Germinal center (tissue), 1 donor: ENCODE results near the gene TRIM45.
"Not testable (repeated sequence)": the region's sequence is repeated elsewhere in the genome, so short reads cannot be mapped to it uniquely, and the experiment has no call there.

Source experiments
- DNase-seq: peaks from one replicate; pipeline ENCODE4 v3.0.0; 2012; ENCODE audit warnings: mixed read lengths, low spot score

Gene TRIM45

DNA sequence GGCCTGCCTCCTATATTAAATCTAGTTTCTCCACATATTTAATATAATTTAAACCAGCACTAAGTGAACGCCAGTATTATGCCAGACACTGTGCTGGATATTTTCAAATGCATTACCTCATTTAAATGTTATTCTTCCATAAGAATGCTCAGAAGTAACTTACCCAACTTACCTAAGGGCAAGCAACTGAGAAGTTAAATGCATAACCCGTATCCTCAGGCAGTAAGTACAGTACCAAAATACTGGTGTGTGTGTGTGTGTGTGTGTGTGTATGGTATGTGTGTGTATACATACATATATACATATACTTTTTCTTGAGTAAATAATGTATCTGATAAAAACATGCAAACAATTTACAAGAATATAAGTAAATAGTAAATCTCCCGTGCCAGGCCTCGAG, 9.0 kb upstream of the TRIM45 start:
- no peak for DNase-seq

- DNase-seq: peak; percentile 32
Observed at GRCh38 chr1:117128323-117129079, 7.0 kb upstream of the TRIM45 start.

GRCh38 chr1:117127795-117128194, 6.2 kb upstream of the TRIM45 start:
- no peak for DNase-seq

GRCh38 chr1:117124661-117125060, 3.1 kb upstream of the TRIM45 start:
- no peak for DNase-seq

GRCh38 chr1:117123274-117123673, 1.7 kb upstream of the TRIM45 start:
- DNase-seq: no peak

DNA sequence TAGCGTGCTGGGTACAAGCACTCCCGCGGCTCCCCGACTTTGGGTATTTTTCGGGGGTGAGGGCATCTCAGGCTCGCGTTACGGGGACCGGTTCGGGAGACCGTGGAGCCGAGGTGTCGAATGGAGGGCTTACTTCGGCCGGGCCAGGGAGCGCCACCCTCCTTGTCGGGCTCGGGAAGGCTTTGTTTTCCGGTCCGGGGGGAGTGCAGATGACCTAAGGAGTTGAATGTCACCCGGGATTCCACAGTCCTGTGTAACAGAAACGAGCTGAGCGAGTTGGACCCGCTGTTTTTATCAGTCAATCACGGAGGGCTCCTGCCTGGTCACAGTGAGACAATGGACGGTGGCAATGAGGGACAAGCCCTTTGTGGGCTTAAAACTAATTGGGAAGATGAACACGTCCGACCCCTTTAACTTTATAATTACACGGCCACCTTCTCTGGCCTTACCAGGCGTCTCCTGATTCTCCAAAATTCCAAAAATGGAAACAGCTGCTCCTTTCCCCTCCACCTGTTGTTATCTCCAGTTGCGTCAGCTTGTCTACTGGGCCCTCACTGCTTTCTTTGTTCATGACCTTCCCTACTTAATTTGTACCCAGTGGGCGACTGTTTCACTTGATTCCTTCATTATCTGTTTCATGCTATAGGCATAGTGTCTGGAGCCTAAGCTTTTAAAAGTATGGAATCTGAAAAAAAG, 929 bp upstream of the TRIM45 start:
- no peak for DNase-seq

DNA sequence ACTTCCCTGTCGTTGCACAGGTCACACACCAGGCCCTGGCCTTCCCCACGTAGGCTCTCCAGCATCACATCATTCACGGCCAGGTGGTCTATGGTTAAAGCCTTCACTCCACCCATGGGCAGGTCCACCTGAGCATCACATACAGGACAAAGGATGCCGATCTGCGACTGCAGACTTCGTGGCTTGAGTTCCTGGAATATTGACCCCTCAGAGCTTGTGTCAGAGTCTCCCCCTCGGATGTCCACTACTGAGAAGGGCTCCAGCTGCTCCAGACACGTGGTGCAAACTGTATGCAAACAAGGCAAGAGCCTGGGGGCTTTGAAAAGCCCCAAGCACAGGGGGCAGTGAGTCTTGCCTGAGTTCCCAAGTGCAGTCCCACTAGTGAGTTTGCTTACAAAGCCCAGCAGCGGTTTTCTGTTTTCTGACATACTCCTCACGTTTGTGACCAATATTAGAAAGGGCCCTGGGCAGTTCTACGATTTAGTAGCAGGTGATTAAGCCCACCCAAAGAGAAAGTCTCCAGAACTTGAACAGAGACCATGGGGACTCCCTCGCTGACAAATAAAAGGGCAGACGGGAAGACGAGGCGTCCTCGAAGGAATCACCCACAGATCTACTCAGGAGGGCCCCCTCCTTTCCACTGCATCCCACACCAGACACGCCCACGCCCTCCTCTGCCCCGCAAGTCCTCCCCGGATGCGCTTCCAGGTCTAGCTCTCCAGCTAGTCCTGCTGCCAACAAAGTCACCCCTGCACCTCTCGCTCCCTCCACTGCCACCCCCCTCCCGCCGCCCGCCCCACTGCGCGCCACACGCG, 568 bp downstream of the TRIM45 start:
- no peak for DNase-seq

DNA sequence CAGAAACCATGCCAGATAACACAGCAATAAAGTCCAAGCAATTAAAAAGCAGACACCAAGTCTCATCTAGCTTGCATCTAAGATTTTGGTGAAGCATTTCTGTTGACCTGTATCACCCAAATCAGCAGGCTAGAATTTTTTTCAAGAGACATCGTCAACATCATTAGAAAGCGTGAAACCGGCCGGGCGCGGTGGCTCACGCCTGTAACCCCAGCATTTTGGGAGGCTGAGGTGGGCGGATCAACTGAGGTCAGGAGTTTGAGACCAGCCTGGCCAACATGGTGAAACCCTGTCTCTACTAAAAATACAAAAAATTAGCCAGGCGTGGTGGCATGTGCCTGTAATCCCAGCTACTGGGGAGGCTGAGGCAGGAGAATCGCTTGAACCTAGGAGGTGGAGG, 2.4 kb downstream of the TRIM45 start:
- not testable (repeated sequence) for DNase-seq

GRCh38 chr1:117118137-117118536, 3.4 kb downstream of the TRIM45 start:
- no peak for DNase-seq

GRCh38 chr1:117117697-117118096, 3.9 kb downstream of the TRIM45 start:
- no peak for DNase-seq

DNA sequence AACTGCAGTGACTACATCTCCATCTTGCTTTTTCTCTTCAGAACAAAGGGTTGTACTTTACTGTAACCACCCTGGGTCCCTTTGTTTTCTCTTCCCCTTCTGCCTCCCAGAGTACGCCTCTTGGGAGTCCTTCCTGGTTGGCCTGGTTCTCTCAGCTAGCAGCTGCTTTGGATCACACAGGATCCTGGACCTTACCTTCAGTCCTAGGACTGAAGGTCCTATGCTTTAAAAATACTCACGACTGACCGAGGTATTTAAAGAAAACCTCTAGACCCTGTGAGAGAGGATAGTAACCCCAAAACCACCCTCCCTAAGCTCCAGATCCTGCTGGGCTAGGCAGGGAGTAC, 4.8 kb downstream of the TRIM45 start:
- no peak for DNase-seq

GRCh38 chr1:117116090-117116783, 5.3 kb downstream of the TRIM45 start:
- DNase-seq: no peak

GRCh38 chr1:117114877-117115276, 6.7 kb downstream of the TRIM45 start:
- no peak for DNase-seq

- no peak for DNase-seq
Observed at GRCh38 chr1:117113199-117113598, 8.3 kb downstream of the TRIM45 start.

GRCh38 chr1:117112047-117112717, 9.4 kb downstream of the TRIM45 start:
- DNase-seq: no peak

- DNase-seq: no peak
Observed at GRCh38 chr1:117110774-117111173, 10.8 kb downstream of the TRIM45 start.

- no peak for DNase-seq
Observed at GRCh38 chr1:117107364-117107763, 14.2 kb downstream of the TRIM45 start.

- DNase-seq: no peak
Observed at GRCh38 chr1:117106478-117106877, 15.1 kb downstream of the TRIM45 start.

DNA sequence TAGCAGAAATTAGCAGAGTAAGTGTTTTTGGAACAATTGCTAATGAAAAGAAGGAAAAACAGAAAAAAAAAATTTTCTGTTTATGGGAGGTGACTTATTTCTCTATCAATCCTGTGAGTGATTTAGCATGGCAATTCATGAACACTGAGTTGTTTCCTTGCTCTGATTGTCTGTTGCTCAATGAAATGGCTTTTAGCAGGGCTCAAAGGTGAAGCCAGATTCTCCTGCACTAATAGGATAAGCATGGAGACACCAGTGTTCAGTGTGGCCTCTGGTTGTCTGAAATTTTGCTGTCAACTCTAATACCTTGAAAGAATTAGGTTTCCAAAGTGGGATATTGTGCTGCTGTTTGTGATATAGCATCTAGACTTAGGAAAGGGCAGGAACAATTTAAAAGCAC, 15.8 kb downstream of the TRIM45 start:
- no peak for DNase-seq

DNA sequence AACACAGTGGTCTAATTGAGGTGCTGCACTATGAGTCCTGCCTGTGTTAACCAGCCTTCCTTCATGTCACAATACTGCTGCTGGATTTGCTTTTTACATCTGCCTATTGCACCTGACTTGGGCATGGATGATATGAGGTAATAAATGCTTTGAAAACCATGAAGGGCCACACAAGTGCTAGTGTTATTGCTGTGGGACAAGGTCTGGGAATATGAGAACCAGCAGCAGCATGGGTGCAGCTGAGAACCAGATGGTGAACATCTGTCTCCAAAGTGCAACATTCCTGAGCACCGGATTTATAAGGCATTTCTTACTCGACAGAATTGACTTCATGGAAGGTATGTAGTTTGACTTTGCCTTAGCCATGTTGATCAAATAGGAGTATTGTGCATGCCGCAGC, 16.6 kb downstream of the TRIM45 start:
- DNase-seq: no peak

DNA sequence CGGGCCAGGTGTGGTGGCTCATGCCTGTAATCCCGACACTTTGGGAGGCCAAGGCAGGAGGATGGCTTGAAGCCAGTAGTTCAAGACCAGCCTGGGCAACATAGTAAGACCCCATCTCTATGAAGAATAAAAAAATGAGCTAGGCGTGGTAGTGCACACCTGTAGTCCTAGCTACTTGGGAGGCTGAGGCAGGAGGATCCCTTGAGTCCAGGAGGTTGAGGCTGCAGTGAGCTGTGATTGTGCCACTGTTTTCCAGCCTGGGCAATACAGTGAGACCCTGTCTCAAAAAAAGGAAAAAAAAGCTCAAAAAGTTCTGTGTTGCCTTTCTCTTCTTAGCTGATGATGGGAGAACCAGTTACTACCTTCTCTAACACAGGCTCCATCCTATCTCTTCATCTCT, 19.7 kb downstream of the TRIM45 start:
- DNase-seq: not testable (repeated sequence)

- DNase-seq: no peak
Observed at GRCh38 chr1:117101334-117101733, 20.2 kb downstream of the TRIM45 start.
